CD14-positive monocyte (primary cell): ENCODE results near the gene CTNND2. TPM values are rescaled to one million over a fixed set of nuclear protein-coding genes. Genes with fewer than 3 reads are reported as not detected.

ENCODE experiments used
- DNase-seq, 3 donors: peaks; one replicate each; pipeline ENCODE4 v3.0.0-alpha.2; 2011 to 2022
- H2AFZ ChIP-seq: 2 replicates; pipeline ENCODE4 v1.6.0; 2012; ENCODE audit warnings: mild to moderate bottlenecking, low read depth, low read length, inconsistent platforms; ENCODE audit not compliant: insufficient read depth, poor library complexity, severe bottlenecking
- H3K27ac ChIP-seq, 2 donors: 1 replicate in 1 of 2; 2 replicates in 1 of 2; pipeline ENCODE4 v1.5.1; 2012 to 2013; ENCODE audit warnings: low read length in 2 of 2, control low read depth in 1 of 2, inconsistent platforms in 1 of 2, low read depth in 1 of 2, mild to moderate bottlenecking in 1 of 2
- H3K27me3 ChIP-seq, 2 donors: one replicate each; pipeline versions ENCODE4 v1.6.0 to v1.6.1; 2011 to 2013; ENCODE audit warnings: low read length in 2 of 2; ENCODE audit not compliant: control insufficient read depth in 2 of 2, insufficient read depth in 2 of 2
- H3K36me3 ChIP-seq, 2 donors: replicated peaks in 1 of 2; 1 replicate in 1 of 2; 2 replicates in 1 of 2; pipeline versions ENCODE4 v1.5.1 to v1.6.1; 2012 to 2013; ENCODE audit warnings: low read length in 2 of 2, control low read depth in 1 of 2, inconsistent platforms in 1 of 2, mild to moderate bottlenecking in 1 of 2; ENCODE audit not compliant: insufficient read depth in 2 of 2, control insufficient read depth in 1 of 2
- H3K4me1 ChIP-seq, 2 donors: 1 replicate in 1 of 2; 2 replicates in 1 of 2; pipeline versions ENCODE4 v1.5.1 to v1.6.1; 2012 to 2013; ENCODE audit warnings: low read length in 2 of 2, control low read depth in 1 of 2, inconsistent platforms in 1 of 2, mild to moderate bottlenecking in 1 of 2, moderate library complexity in 1 of 2; ENCODE audit not compliant: insufficient read depth in 2 of 2, control insufficient read depth in 1 of 2
- H3K4me2 ChIP-seq: replicated peaks from 2 replicates; pipeline ENCODE3; 2012; ENCODE audit warnings: low read length, moderate library complexity, mild to moderate bottlenecking; ENCODE audit not compliant: poor library complexity, severe bottlenecking; ENCODE audit errors: extremely low read depth
- H3K4me3 ChIP-seq, 3 experiments: fragments of 200-600 bp in 1 of 3; sonication (generic) in 1 of 3; replicated peaks in 1 of 3; 1 replicate in 2 of 3; 2 replicates in 1 of 3; pipeline ENCODE4 v1.5.1; 2011 to 2013; ENCODE audit warnings: low read length in 3 of 3, mild to moderate bottlenecking in 3 of 3, control low read depth in 2 of 3, low read depth in 2 of 3, inconsistent platforms in 1 of 3, moderate library complexity in 1 of 3
- H3K79me2 ChIP-seq: 2 replicates; pipeline ENCODE4 v1.6.0; 2012; ENCODE audit warnings: mild to moderate bottlenecking, control low read depth, inconsistent platforms, low read length, moderate library complexity; ENCODE audit not compliant: insufficient read depth
- H3K9ac ChIP-seq: 2 replicates; pipeline ENCODE4 v1.6.0; 2017; ENCODE audit warnings: low read length, mild to moderate bottlenecking; ENCODE audit not compliant: insufficient read depth, poor library complexity, severe bottlenecking
- H3K9me3 ChIP-seq, 2 donors: replicated peaks in 1 of 2; 1 replicate in 1 of 2; 2 replicates in 1 of 2; pipeline versions ENCODE4 v1.5.1 to v1.6.1; 2012 to 2013; ENCODE audit warnings: low read length in 2 of 2, control low read depth in 1 of 2; ENCODE audit not compliant: control insufficient read depth in 1 of 2, insufficient read depth in 1 of 2
- H4K20me1 ChIP-seq: 2 replicates; pipeline ENCODE4 v1.6.0; 2012; ENCODE audit warnings: mild to moderate bottlenecking, low read length, control low read depth, moderate library complexity; ENCODE audit not compliant: insufficient read depth
- H3K27ac Mint-ChIP-seq, 7 donors: one replicate each; pipeline ENCODE4 v1.8.0; 2020; ENCODE audit warnings: mild to moderate bottlenecking in 7 of 7, mixed read lengths in 7 of 7, moderate library complexity in 6 of 7, inconsistent platforms in 2 of 7
- H3K27me3 Mint-ChIP-seq, 3 donors: one replicate each; pipeline ENCODE4 v1.8.0; 2021 to 2022; ENCODE audit warnings: low read depth in 3 of 3, mild to moderate bottlenecking in 3 of 3, mixed read lengths in 3 of 3, moderate library complexity in 3 of 3, inconsistent platforms in 1 of 3
- H3K36me3 Mint-ChIP-seq, 2 donors: one replicate each; pipeline ENCODE4 v1.8.0; 2020; ENCODE audit warnings: mixed read lengths in 2 of 2, inconsistent platforms in 1 of 2, mild to moderate bottlenecking in 1 of 2
- H3K4me1 Mint-ChIP-seq: one replicate; pipeline ENCODE4 v1.8.0; 2020; ENCODE audit warnings: mild to moderate bottlenecking, mixed read lengths
- H3K4me3 Mint-ChIP-seq, 2 donors: one replicate each; pipeline ENCODE4 v1.8.0; 2020; ENCODE audit warnings: mild to moderate bottlenecking in 2 of 2, mixed read lengths in 2 of 2, moderate library complexity in 1 of 2
- H3K9me3 Mint-ChIP-seq, 7 donors: one replicate each; pipeline ENCODE4 v1.8.0; 2020 to 2022; ENCODE audit warnings: mixed read lengths in 7 of 7, mild to moderate bottlenecking in 6 of 7, moderate library complexity in 6 of 7, inconsistent platforms in 2 of 7
- WGBS: methylation state at CpG from one replicate; pipeline ENCODE4 v1.1.5; 2013; ENCODE audit warnings: missing lambda C conversion rate; ENCODE audit not compliant: insufficient coverage; 5-methylcytosine and 5-hydroxymethylcytosine counted together
- intact Hi-C, 2 donors: fragments of 100-400 bp; cut with micrococcal nuclease; formaldehyde crosslinking; loops; one replicate each; pipeline versions ENCODE4 v1.15.0 to v1.15.1; 2023
- polyA plus RNA-seq, 3 donors: library from polyadenylated mRNA; depleted of rRNA in 1 of 3; unstranded in 2 of 3; stranded (reverse) in 1 of 3; fragments of 300-500 nt in 2 of 3; fragments of >200 nt in 1 of 3; fragmentation: Illumina TruSeq in 2 of 3; gene quantifications; 1 replicate in 2 of 3; 2 replicates in 1 of 3; pipeline ENCODE4 v1.2.3, GENCODE V29; 2012 to 2021
- TF ChIP-seq, protein P1 (sequence below): fragments of 200-600 bp; IDR thresholded peaks from one replicate; pipeline ENCODE4 v1.8.0; 2022; ENCODE audit warnings: antibody characterized with exemption, mild to moderate bottlenecking

CTNND2 gene
- polyA plus RNA-seq, 3 donors = not detected

DNA sequence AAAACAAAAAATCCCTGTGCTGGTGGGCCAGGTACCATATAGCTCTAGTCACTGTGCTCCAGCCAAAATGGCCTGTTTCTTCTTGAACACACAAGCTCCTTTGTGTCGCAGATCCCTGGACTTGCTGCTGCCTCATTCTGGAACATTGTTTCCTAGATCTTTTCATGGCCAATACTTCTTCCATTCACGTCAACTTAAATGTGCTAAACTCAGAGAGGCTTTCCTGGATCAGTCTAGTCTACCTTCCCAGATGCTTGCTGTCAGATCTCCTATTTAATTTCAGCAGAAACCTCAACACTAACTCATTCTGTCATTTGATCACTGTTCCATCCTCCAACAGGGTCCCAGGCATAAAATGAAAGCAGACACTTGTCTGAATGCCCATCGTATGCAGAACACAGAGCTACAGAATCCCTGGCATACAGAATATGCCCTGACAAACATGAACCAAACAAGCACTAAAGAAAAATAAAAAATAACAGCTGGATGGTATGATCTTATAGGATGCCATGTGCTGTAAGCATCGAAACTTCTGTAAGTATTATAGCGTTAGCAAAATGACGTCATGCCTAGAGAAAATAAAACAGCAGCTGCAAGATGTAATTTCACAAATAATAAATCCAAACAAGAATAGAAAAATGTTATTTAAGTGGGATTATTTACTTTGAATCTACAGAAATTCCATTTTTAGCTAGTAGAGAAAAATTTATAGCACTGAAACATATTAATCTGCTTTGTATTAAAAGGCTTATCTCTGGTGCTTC is 739.5 kb downstream of the CTNND2 start:
- Mint-ChIP-seq H3K36me3 (no peaks in the 10 kb centered on the region), H3K4me3 (no peak overlapping the region), H3K27me3 (peaks cover 0 to 2% (median 0%) of the 10 kb centered on the region in 3 donors), H3K27ac (no peak overlapping the region), H3K4me1 (no peaks in the 10 kb centered on the region), H3K9me3 (no peaks in the 10 kb centered on the region)
- H3K27ac ChIP-seq = no peak overlapping the region
- H3K9me3 ChIP-seq = no peaks in the 10 kb centered on the region
- no peak overlapping the region for H2AFZ ChIP-seq
- no peaks in the 10 kb centered on the region for H3K79me2 ChIP-seq
- intact Hi-C loops = no loop called here
- no peak overlapping the region for H3K4me2 ChIP-seq
- H3K9ac ChIP-seq = no peak overlapping the region
- no peak for DNase-seq
- no peaks in the 10 kb centered on the region for H3K27me3 ChIP-seq
- no peak overlapping the region for H3K4me3 ChIP-seq
- TF ChIP-seq, protein P1, sequence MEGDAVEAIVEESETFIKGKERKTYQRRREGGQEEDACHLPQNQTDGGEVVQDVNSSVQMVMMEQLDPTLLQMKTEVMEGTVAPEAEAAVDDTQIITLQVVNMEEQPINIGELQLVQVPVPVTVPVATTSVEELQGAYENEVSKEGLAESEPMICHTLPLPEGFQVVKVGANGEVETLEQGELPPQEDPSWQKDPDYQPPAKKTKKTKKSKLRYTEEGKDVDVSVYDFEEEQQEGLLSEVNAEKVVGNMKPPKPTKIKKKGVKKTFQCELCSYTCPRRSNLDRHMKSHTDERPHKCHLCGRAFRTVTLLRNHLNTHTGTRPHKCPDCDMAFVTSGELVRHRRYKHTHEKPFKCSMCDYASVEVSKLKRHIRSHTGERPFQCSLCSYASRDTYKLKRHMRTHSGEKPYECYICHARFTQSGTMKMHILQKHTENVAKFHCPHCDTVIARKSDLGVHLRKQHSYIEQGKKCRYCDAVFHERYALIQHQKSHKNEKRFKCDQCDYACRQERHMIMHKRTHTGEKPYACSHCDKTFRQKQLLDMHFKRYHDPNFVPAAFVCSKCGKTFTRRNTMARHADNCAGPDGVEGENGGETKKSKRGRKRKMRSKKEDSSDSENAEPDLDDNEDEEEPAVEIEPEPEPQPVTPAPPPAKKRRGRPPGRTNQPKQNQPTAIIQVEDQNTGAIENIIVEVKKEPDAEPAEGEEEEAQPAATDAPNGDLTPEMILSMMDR = no peak
- H3K4me1 ChIP-seq = no peaks in the 10 kb centered on the region
- H3K36me3 ChIP-seq = no peaks in the 10 kb centered on the region
- no peaks in the 10 kb centered on the region for H4K20me1 ChIP-seq
- WGBS = 92% methylated on average over 3 of the region's 6 CpGs

GRCh38 chr5:11157132-11157531 is 747.1 kb downstream of the CTNND2 start:
- no peaks in the 10 kb centered on the region for H3K9me3 ChIP-seq
- no peaks in the 10 kb centered on the region for H3K27me3 ChIP-seq
- no peak for DNase-seq
- H3K27ac ChIP-seq = no peak overlapping the region
- Mint-ChIP-seq H3K9me3 (no peaks in the 10 kb centered on the region), H3K27ac (no peak overlapping the region), H3K36me3 (no peaks in the 10 kb centered on the region), H3K27me3 (peaks cover 0 to 4% (median 2%) of the 10 kb centered on the region in 3 donors), H3K4me3 (no peak overlapping the region), H3K4me1 (no peaks in the 10 kb centered on the region)
- H3K4me2 ChIP-seq = no peak overlapping the region
- WGBS = 100% methylated on average over 1 of the region's 3 CpGs
- no peaks in the 10 kb centered on the region for H3K79me2 ChIP-seq
- no peaks in the 10 kb centered on the region for H3K36me3 ChIP-seq
- no peaks in the 10 kb centered on the region for H4K20me1 ChIP-seq
- H3K9ac ChIP-seq = no peak overlapping the region
- H3K4me3 ChIP-seq = no peak overlapping the region
- H3K4me1 ChIP-seq = no peaks in the 10 kb centered on the region
- H2AFZ ChIP-seq = no peak overlapping the region
- TF ChIP-seq, protein P1 = no peak
- intact Hi-C loops = no loop called here
